MV-4-11 (cell line): ENCODE results near the gene RRM1.
"Not testable (repeated sequence)": the region's sequence is repeated elsewhere in the genome, so short reads cannot be mapped to it uniquely, and the experiment has no call there.

Source experiments
- DNase-seq: peaks from one replicate; lab custom pipeline; 2025; lab: John Stamatoyannopoulos, UW

RRM1 gene

DNA sequence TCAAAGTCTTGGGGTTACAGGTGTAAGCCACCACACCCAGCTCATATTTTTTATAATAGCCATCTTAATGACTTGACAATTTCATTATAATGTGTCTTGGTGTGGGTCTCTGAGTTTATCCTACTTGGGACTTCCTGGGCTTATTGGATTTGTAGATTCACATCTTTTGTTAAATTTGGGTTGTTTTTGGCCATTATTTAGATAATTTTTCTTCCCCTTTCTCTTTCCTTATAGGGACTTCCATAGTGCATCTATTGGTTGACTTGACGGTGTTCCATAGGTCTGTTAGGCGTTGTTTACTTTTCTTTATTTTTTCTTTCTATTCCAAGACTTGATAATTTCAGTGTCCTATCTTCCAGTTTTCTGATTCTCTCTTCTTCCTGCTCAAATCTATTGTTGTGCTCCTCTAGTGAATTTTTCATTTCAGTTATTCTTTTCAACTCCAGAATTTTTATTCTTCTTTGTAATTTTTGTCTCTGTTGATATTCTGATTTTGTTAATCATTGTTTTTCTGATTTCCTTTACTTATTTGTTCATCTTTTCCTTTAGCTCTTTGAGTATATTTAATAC, 45.6 kb downstream of the RRM1 start:
- DNase-seq: no peak

GRCh38 chr11:4146070-4146771, 51.6 kb downstream of the RRM1 start:
- DNase-seq: no peak

GRCh38 chr11:4146772-4147098, 52.1 kb downstream of the RRM1 start:
- no peak for DNase-seq

DNA sequence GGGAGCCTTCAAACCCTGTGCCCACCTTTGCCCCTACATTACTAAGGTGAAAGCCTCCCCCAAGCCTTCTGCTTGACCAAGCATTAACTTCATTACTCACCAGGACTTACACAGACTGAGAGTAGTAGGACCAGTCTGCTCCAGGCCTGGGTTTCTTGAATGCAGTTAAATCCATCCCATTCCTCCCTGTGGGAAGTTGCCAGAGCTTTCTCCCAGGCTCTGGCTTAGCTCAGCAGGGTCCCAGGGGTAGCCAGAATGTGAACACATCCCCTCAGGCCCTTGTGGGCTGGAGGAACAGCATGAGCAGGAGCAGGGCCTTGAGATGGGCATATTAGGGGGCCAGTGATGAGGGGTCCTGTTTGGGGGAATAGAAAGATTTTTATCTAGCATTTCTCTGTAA, 59.9 kb downstream of the RRM1 start:
- DNase-seq: no peak

DNA sequence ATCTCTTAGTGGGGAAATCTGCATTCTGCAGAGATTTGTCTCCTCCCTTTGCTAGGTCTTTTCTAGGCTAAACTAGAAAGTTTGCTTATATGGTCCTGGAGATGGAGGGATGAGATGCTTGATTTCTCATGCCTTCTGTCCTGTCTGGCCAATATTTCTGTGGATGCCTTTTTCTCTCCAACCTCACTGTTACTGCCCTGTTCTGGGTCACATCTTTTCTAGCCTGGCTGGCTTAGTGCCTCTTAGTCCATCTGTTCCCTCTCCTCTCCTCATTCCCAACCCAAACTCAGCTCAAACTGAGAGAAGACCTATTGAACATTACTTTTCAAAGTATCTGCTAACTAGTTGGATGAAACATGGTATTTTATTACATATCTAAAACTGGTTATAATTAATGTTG, 62.0 kb downstream of the RRM1 start:
- no peak for DNase-seq

DNA sequence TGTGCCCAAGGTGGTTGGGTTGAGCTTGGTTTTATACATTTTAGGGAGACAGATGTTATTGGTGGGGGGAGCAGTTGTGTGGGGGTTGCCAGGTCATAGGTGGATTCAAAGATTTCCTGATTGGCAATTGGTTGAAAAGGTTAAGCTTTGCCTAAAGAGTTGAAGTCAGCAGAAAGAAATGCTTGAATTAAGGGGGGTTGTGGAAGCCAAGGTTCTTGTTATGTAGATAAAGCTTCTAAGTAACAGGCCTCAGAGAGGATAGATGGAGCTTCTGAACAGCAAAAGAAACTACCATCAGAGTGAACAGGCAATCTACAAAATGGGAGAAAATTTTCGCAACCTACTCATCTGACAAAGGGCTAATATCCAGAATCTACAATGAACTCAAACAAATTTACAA, 64.2 kb downstream of the RRM1 start:
- DNase-seq: not testable (repeated sequence)

DNA sequence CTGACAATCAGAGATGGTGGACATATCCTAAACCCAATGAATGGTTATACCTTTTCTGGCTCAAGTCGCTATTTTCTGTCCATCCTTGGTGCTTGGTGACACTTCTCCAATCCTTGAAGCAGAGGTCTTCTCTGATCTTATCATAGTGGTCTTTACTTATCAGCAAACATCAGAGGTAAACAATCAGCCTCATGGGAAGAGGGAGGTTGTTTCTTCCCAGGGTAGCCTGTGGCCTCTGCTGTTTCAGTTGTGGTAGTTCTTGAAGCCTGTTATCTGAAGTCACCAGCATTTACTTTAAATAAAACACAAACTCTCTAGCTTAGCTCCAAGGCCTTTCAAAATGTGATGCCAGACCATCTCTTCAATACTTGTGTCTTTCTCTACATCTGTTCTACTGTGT, 66.7 kb downstream of the RRM1 start:
- no peak for DNase-seq

GRCh38 chr11:4164884-4165590, 70.4 kb downstream of the RRM1 start:
- DNase-seq: no peak

- no peak for DNase-seq
Observed at GRCh38 chr11:4167292-4167691, 72.7 kb downstream of the RRM1 start.

GRCh38 chr11:4167758-4168157, 73.2 kb downstream of the RRM1 start:
- DNase-seq: no peak

DNA sequence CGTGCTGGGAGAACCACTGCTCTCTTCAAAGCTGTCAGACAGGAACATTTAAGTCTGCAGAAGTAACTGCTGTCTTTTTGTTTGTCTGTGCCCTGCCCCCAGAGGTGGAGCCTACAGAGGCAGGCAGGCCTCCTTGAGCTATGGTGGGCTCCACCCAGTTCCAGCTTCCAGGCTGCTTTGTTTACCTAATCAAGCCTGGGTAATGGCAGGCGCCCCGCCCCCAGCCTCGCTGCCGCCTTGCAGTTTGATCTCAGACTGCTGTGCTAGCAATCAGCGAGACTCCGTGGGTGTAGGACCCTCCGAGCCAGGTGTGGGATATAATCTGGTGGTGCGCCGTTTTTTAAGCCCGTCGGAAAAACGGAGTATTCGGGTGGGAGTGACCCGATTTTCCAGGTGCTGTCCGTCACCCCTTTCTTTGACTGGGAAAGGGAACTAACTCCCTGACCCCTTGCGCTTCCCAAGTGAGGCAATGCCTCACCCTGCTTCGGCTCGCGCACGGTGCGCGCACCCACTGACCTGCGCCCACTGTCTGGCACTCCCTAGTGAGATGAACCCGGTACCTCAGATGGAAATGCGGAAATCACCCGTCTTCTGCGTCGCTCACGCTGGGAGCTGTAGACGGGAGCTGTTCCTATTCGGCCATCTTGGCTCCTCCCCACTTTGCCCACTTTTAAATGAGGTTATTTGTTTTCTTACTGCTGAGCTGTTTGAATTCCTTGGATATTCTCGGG, 81.2 kb downstream of the RRM1 start:
- DNase-seq: not testable (repeated sequence)

DNA sequence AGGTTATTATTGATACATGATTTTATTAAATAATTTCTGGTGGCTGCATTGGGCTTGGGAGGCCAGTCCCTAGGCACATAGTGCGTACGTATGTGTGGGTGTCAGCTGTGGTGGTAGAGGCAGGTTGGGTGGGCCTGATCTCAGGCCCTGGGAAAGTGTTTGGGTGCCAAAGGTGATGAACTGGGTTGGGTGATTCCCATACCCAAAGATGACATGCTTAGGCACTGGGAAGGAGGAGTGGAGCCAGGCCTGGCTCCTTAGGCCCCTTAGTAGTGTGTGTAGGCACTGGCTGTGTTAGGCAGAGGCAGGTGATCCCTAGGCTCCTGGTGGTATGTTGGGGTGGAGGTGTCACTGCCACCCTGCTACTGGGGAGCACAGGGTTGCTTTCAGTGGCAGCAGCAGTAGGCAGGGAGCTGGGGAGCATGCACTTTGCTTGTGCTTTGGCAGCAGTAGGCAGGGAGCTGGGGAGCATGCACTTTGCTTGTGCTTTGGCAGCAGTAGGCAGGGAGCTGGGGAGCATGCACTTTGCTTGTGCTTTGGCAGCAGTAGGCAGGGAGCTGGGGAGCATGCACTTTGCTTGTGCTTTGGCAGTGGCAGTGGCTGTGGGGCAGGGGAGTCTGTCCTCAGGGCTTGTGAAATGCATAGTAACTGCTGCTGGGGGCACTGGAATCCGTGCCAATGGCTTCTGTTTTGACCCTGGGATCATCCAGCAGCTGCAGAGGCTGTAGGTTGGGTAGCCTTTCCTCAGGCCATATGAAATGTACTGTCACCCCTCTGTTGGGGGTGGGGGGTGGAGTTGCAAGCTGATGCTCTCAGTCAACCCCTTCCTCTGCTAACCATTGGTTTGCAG, 84.4 kb downstream of the RRM1 start:
- no peak for DNase-seq

GRCh38 chr11:4180441-4181183, 86.0 kb downstream of the RRM1 start:
- DNase-seq: no peak

DNA sequence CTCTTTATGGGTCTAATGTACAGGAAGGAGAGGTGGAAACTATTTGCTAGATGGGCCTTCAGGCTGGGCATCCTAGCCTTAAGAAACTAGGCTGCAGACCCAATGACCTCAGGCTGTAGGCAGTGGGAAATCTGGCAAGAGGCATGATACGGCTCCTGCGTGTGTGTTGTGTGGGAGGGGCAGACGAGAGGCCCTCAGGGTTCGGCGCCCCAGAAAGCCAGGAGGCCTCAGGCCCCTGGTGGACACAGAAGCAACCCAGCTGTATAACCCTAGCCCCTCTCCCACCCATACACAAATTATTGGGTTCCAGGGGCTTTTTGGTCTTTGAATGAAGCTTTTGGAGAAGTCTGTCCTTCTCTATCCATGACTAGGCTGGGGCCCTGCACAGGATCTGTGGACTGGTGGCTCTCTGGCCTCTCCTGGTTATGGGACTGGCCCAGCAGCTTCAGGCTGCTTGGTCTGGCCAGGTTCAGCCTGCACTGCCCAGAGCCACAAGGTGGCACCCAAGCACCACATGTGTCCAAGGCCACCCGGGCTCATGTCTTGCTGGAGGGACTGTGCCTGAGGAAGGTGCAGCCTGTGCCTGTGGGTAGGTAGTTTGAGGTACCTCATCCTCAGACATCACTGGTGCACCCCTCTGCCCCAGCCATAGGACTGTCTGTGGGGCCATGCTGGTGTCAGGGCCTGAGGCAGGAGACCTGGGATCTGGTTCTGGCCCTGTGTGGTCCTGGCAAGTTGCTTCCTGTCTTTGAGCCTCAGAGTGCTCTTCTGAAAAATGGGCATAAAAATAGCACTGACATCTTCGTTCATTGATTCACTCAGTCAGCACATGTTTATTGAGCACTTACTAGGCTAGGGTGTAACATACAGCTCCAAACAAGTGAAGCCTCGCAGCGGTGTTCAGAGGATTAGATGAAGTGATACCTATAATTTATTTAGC, 87.5 kb downstream of the RRM1 start:
- DNase-seq: peak; percentile 38

DNA sequence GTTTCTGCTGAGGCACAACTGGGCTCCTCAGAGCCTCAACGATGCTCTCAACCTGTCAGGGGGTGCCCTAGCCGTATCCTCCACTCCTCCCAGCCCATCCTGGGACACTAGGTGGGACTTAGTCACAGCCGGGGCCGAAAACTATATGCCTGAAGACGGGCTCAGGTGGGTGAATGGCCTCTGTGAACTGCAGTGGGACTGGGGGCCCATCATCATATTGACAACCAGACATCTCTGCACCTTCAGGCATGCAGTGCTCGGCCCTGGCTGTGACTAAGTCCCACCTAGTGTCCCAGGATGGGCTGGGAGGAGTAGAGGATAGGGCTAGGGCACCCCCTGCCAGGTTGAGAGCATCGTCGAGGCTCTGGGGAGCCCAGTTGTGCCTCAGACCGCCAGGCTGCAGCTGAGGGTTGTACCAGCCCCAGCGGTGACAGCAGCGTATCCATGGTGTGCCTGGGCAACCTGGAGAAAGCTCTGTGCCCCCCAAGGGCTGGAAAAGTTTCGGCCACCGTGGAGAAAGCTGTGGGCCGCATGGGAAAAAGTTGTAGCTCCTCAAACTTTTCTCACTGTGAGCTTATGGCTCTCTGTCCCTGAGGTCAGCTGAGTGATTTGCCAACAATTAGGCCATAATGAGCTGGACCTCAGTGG, 88.9 kb downstream of the RRM1 start:
- no peak for DNase-seq

DNA sequence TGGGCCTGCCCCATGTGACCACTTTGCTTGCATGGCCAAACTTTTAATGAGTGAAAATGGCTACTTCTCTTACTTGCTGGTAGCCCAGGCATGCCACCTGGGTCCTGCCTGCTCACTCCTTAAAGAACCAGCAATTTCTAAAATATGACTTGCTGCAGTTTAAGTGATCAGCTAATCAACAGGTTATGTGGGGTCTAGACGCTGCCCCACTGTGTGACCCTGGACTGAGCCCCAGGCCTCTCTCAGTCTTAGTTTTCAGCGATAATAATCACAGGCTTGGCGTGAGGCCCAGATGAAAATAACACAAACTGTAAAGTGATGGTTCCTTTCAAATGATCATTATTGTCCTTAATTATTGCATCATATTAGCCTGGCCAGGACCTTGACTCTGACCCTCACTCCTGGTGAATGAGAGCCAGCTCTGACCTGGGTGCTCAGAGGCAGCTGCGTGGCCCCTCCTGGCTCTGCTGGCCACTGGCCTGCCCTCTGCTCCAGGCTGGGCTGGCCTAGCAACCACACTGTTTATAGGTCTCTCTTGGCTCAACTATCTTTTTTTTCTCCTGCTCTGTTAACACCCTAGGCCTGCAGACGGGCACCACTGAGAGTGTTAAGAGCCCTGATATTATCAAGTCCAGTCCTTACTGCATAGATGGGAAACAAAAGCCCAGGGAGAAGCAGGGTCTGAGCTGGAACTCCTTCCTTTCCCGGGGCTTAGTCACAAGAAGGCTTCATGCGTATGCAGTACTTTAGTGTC, 89.7 kb downstream of the RRM1 start:
- no peak for DNase-seq

DNA sequence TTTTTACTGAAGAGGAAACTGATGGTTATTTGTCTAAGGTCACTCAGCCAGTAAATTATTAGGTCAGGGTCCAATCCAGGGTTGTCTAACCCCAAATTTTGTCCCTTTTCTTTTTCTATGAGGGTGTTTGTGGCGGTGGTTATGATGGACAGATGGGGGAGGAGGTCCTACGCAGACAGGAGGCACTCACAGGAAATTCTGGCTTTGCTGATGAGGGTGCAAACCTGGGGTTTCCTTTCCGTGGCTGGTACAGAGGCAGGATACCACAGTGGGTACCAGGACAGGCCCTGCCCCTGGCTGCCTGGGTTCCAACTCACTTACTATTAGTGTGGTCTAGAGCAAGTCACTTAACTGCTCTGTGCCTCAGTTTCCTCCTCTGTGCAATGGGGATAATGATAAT, 91.0 kb downstream of the RRM1 start:
- no peak for DNase-seq

DNA sequence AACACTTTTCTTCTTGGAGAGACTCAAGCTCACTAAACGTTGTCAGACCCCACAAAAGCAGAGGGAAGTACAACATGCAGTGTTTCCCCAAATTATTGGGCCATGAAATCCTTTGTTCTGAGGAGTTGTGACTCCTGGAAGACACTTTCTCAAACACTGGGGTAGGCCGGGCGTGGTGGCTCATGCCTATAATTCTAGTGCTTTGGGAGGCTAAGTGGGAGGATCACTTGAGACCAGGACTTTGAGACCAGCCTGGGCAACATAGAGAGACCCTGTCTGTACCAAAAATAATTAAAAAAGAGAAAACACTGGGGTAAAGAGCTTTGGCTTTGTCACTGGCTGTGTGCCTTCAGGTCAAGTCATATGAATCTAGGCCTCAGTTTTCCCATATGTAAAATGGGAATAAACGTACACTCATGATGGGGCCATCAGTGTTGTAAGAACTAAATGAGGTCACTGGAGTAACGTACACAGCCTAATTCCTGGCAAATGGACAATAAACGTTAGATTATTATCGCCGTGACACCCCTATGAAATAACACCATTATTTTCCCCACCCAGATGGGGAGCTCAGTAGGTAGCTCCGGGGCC, 92.0 kb downstream of the RRM1 start:
- no peak for DNase-seq
